CD14-positive monocyte (primary cell): ENCODE measurements around the gene MEG3. TPM values are rescaled to one million over a fixed set of nuclear protein-coding genes. Genes with fewer than 3 reads are reported as not detected.
A peak's percentile ranks its signal among the peaks of the same experiment; 100 is the strongest.

Source experiments
- DNase-seq, 3 donors: peaks; one replicate each; pipeline ENCODE4 v3.0.0-alpha.2; 2011 to 2022
- H2AFZ ChIP-seq: 2 replicates; pipeline ENCODE4 v1.6.0; 2012; ENCODE audit warnings: mild to moderate bottlenecking, low read depth, low read length, inconsistent platforms; ENCODE audit not compliant: insufficient read depth, poor library complexity, severe bottlenecking
- H3K27ac ChIP-seq, 2 donors: 1 replicate in 1 of 2; 2 replicates in 1 of 2; pipeline ENCODE4 v1.5.1; 2012 to 2013; ENCODE audit warnings: low read length in 2 of 2, control low read depth in 1 of 2, inconsistent platforms in 1 of 2, low read depth in 1 of 2, mild to moderate bottlenecking in 1 of 2
- H3K27me3 ChIP-seq, 2 donors: one replicate each; pipeline versions ENCODE4 v1.6.0 to v1.6.1; 2011 to 2013; ENCODE audit warnings: low read length in 2 of 2; ENCODE audit not compliant: control insufficient read depth in 2 of 2, insufficient read depth in 2 of 2
- H3K36me3 ChIP-seq, 2 donors: replicated peaks in 1 of 2; 1 replicate in 1 of 2; 2 replicates in 1 of 2; pipeline versions ENCODE4 v1.5.1 to v1.6.1; 2012 to 2013; ENCODE audit warnings: low read length in 2 of 2, control low read depth in 1 of 2, inconsistent platforms in 1 of 2, mild to moderate bottlenecking in 1 of 2; ENCODE audit not compliant: insufficient read depth in 2 of 2, control insufficient read depth in 1 of 2
- H3K4me1 ChIP-seq, 2 donors: 1 replicate in 1 of 2; 2 replicates in 1 of 2; pipeline versions ENCODE4 v1.5.1 to v1.6.1; 2012 to 2013; ENCODE audit warnings: low read length in 2 of 2, control low read depth in 1 of 2, inconsistent platforms in 1 of 2, mild to moderate bottlenecking in 1 of 2, moderate library complexity in 1 of 2; ENCODE audit not compliant: insufficient read depth in 2 of 2, control insufficient read depth in 1 of 2
- H3K4me2 ChIP-seq: replicated peaks from 2 replicates; pipeline ENCODE3; 2012; ENCODE audit warnings: low read length, moderate library complexity, mild to moderate bottlenecking; ENCODE audit not compliant: poor library complexity, severe bottlenecking; ENCODE audit errors: extremely low read depth
- H3K4me3 ChIP-seq, 3 experiments: fragments of 200-600 bp in 1 of 3; sonication (generic) in 1 of 3; replicated peaks in 1 of 3; 1 replicate in 2 of 3; 2 replicates in 1 of 3; pipeline ENCODE4 v1.5.1; 2011 to 2013; ENCODE audit warnings: low read length in 3 of 3, mild to moderate bottlenecking in 3 of 3, control low read depth in 2 of 3, low read depth in 2 of 3, inconsistent platforms in 1 of 3, moderate library complexity in 1 of 3
- H3K79me2 ChIP-seq: 2 replicates; pipeline ENCODE4 v1.6.0; 2012; ENCODE audit warnings: mild to moderate bottlenecking, control low read depth, inconsistent platforms, low read length, moderate library complexity; ENCODE audit not compliant: insufficient read depth
- H3K9ac ChIP-seq: 2 replicates; pipeline ENCODE4 v1.6.0; 2017; ENCODE audit warnings: low read length, mild to moderate bottlenecking; ENCODE audit not compliant: insufficient read depth, poor library complexity, severe bottlenecking
- H3K9me3 ChIP-seq, 2 donors: replicated peaks in 1 of 2; 1 replicate in 1 of 2; 2 replicates in 1 of 2; pipeline versions ENCODE4 v1.5.1 to v1.6.1; 2012 to 2013; ENCODE audit warnings: low read length in 2 of 2, control low read depth in 1 of 2; ENCODE audit not compliant: control insufficient read depth in 1 of 2, insufficient read depth in 1 of 2
- H4K20me1 ChIP-seq: 2 replicates; pipeline ENCODE4 v1.6.0; 2012; ENCODE audit warnings: mild to moderate bottlenecking, low read length, control low read depth, moderate library complexity; ENCODE audit not compliant: insufficient read depth
- H3K27ac Mint-ChIP-seq, 7 donors: one replicate each; pipeline ENCODE4 v1.8.0; 2020; ENCODE audit warnings: mild to moderate bottlenecking in 7 of 7, mixed read lengths in 7 of 7, moderate library complexity in 6 of 7, inconsistent platforms in 2 of 7
- H3K27me3 Mint-ChIP-seq, 3 donors: one replicate each; pipeline ENCODE4 v1.8.0; 2021 to 2022; ENCODE audit warnings: low read depth in 3 of 3, mild to moderate bottlenecking in 3 of 3, mixed read lengths in 3 of 3, moderate library complexity in 3 of 3, inconsistent platforms in 1 of 3
- H3K36me3 Mint-ChIP-seq, 2 donors: one replicate each; pipeline ENCODE4 v1.8.0; 2020; ENCODE audit warnings: mixed read lengths in 2 of 2, inconsistent platforms in 1 of 2, mild to moderate bottlenecking in 1 of 2
- H3K4me1 Mint-ChIP-seq: one replicate; pipeline ENCODE4 v1.8.0; 2020; ENCODE audit warnings: mild to moderate bottlenecking, mixed read lengths
- H3K4me3 Mint-ChIP-seq, 2 donors: one replicate each; pipeline ENCODE4 v1.8.0; 2020; ENCODE audit warnings: mild to moderate bottlenecking in 2 of 2, mixed read lengths in 2 of 2, moderate library complexity in 1 of 2
- H3K9me3 Mint-ChIP-seq, 7 donors: one replicate each; pipeline ENCODE4 v1.8.0; 2020 to 2022; ENCODE audit warnings: mixed read lengths in 7 of 7, mild to moderate bottlenecking in 6 of 7, moderate library complexity in 6 of 7, inconsistent platforms in 2 of 7
- CTCF ChIP-seq: fragments of 200-600 bp; IDR thresholded peaks from one replicate; pipeline ENCODE4 v1.8.0; 2022; ENCODE audit warnings: antibody characterized with exemption, mild to moderate bottlenecking
- WGBS: methylation state at CpG from one replicate; pipeline ENCODE4 v1.1.5; 2013; ENCODE audit warnings: missing lambda C conversion rate; ENCODE audit not compliant: insufficient coverage; 5-methylcytosine and 5-hydroxymethylcytosine counted together
- intact Hi-C, 2 donors: fragments of 100-400 bp; cut with micrococcal nuclease; formaldehyde crosslinking; loops; one replicate each; pipeline versions ENCODE4 v1.15.0 to v1.15.1; 2023
- polyA plus RNA-seq, 3 donors: library from polyadenylated mRNA; depleted of rRNA in 1 of 3; unstranded in 2 of 3; stranded (reverse) in 1 of 3; fragments of 300-500 nt in 2 of 3; fragments of >200 nt in 1 of 3; fragmentation: Illumina TruSeq in 2 of 3; gene quantifications; 1 replicate in 2 of 3; 2 replicates in 1 of 3; pipeline ENCODE4 v1.2.3, GENCODE V29; 2012 to 2021

The MEG3 gene
- polyA plus RNA-seq, 3 donors = 1.7 TPM; not detected in 2

GRCh38 chr14:100828031-100828769 is 2.3 kb downstream of the MEG3 start:
- WGBS = 90% methylated on average over 26 of the region's 26 CpGs
- intact Hi-C loops = no loop called here
- DNase-seq = no peak
- peaks cover 23 to 37% of the 10 kb centered on the region in 2 donors for H3K9me3 ChIP-seq
- peaks cover 19 to 36% (median 26%) of the 10 kb centered on the region in 7 donors for H3K9me3 Mint-ChIP-seq
- no peak overlapping the region for H3K9ac ChIP-seq
- no peak overlapping the region for H3K4me3 ChIP-seq
- no peak overlapping the region for H3K27ac Mint-ChIP-seq
- TF ChIP-seq CTCF = peak; percentile 17
- no peaks in the 10 kb centered on the region for H3K36me3 ChIP-seq
- peaks cover 16% of the 10 kb centered on the region for H3K4me1 Mint-ChIP-seq
- no peak overlapping the region for H2AFZ ChIP-seq
- H3K27me3 Mint-ChIP-seq = peaks cover 48 to 52% (median 49%) of the 10 kb centered on the region in 3 donors
- H3K36me3 Mint-ChIP-seq = peaks cover 2 to 4% of the 10 kb centered on the region in 2 donors
- no peak overlapping the region for H3K4me3 Mint-ChIP-seq
- H3K4me2 ChIP-seq = no peak overlapping the region
- no peaks in the 10 kb centered on the region for H3K4me1 ChIP-seq
- no peaks in the 10 kb centered on the region for H3K79me2 ChIP-seq
- peaks cover 0 to 43% of the 10 kb centered on the region in 2 donors for H3K27me3 ChIP-seq
- H4K20me1 ChIP-seq = no peaks in the 10 kb centered on the region
- H3K27ac ChIP-seq = no peak overlapping the region

GRCh38 chr14:100830681-100831080 is 4.8 kb downstream of the MEG3 start:
- TF ChIP-seq CTCF = no peak
- no peaks in the 10 kb centered on the region for H3K36me3 ChIP-seq
- no peak overlapping the region for H3K9ac ChIP-seq
- no peak overlapping the region for H3K4me3 ChIP-seq
- no peaks in the 10 kb centered on the region for H3K79me2 ChIP-seq
- no peaks in the 10 kb centered on the region for H4K20me1 ChIP-seq
- 97% methylated on average over 6 of the region's 8 CpGs for WGBS
- Mint-ChIP-seq H3K4me3 (no peak overlapping the region), H3K36me3 (peaks cover 2 to 4% of the 10 kb centered on the region in 2 donors), H3K27me3 (peaks cover 26 to 29% (median 29%) of the 10 kb centered on the region in 3 donors), H3K4me1 (peaks cover 9% of the 10 kb centered on the region), H3K9me3 (peaks cover 13 to 30% (median 19%) of the 10 kb centered on the region in 7 donors), H3K27ac (no peak overlapping the region)
- no peak for DNase-seq
- peaks cover 18 to 25% of the 10 kb centered on the region in 2 donors for H3K9me3 ChIP-seq
- no peaks in the 10 kb centered on the region for H3K4me1 ChIP-seq
- no peak overlapping the region for H2AFZ ChIP-seq
- H3K27ac ChIP-seq = no peak overlapping the region
- intact Hi-C loops = no loop called here
- H3K4me2 ChIP-seq = no peak overlapping the region
- H3K27me3 ChIP-seq = peaks cover 0 to 20% of the 10 kb centered on the region in 2 donors
